MM.1S (cell line): ENCODE data around the gene RELN.
A peak's percentile ranks its signal among the peaks of the same experiment; 100 is the strongest.

Source experiments
- DNase-seq: peaks from one replicate; pipeline ENCODE4 v3.0.0-alpha.2; 2015
- H2AFZ ChIP-seq: fragments of 300-600 bp; sonication (generic); 2 replicates; pipeline ENCODE4 v1.6.0; 2016; ENCODE audit warnings: antibody characterized with exemption, low read length
- H3F3A ChIP-seq: fragments of 300-600 bp; sonication (generic); 2 replicates; pipeline ENCODE4 v1.6.1; 2016; ENCODE audit warnings: mild to moderate bottlenecking, antibody characterized with exemption, low read length, moderate library complexity, mixed read lengths; ENCODE audit not compliant: insufficient read depth
- H3K27ac ChIP-seq: fragments of 300-600 bp; sonication (generic); 2 replicates; pipeline ENCODE4 v1.5.1; 2016; ENCODE audit warnings: mild to moderate bottlenecking, low read length
- H3K27me3 ChIP-seq: fragments of 300-600 bp; sonication (generic); replicated peaks from 2 replicates; pipeline ENCODE4 v1.6.0; 2016; ENCODE audit warnings: low read length; ENCODE audit not compliant: insufficient read depth
- H3K36me3 ChIP-seq: fragments of 300-600 bp; sonication (generic); replicated peaks from 2 replicates; pipeline ENCODE4 v1.6.1; 2016; ENCODE audit warnings: mild to moderate bottlenecking, low read length, mixed read lengths; ENCODE audit not compliant: insufficient read depth
- H3K4me1 ChIP-seq: fragments of 300-600 bp; sonication (generic); 2 replicates; pipeline ENCODE4 v1.6.1; 2016; ENCODE audit warnings: low read length, mixed read lengths
- H3K4me2 ChIP-seq: fragments of 300-600 bp; sonication (generic); 2 replicates; pipeline ENCODE4 v1.6.0; 2016; ENCODE audit warnings: low read depth, low read length
- H3K4me3 ChIP-seq: fragments of 300-600 bp; sonication (generic); 2 replicates; pipeline ENCODE4 v1.5.1; 2016; ENCODE audit warnings: low read length, mixed read lengths
- H3K79me2 ChIP-seq: fragments of 300-600 bp; sonication (generic); 2 replicates; pipeline ENCODE4 v1.6.1; 2016; ENCODE audit warnings: mixed run types, low read length, mixed read lengths
- H3K9ac ChIP-seq: fragments of 300-600 bp; sonication (generic); 2 replicates; pipeline ENCODE4 v1.6.1; 2016; ENCODE audit warnings: low read length, mixed read lengths
- H3K9me2 ChIP-seq: fragments of 300-600 bp; sonication (generic); replicated peaks from 2 replicates; pipeline ENCODE4 v1.6.1; 2016; ENCODE audit warnings: mild to moderate bottlenecking, low read length, mixed read lengths; ENCODE audit not compliant: insufficient read depth
- H3K9me3 ChIP-seq: fragments of 300-600 bp; sonication (generic); replicated peaks from 2 replicates; pipeline ENCODE4 v1.6.1; 2016; ENCODE audit warnings: mild to moderate bottlenecking, low read length, mixed read lengths; ENCODE audit not compliant: insufficient read depth
- H4K20me1 ChIP-seq: fragments of 300-600 bp; sonication (generic); 2 replicates; pipeline ENCODE4 v1.6.1; 2016; ENCODE audit warnings: mild to moderate bottlenecking, low read length, moderate library complexity, mixed read lengths; ENCODE audit not compliant: insufficient read depth
- EZH2 ChIP-seq: fragments of 300-600 bp; sonication (generic); optimal IDR thresholded peaks from 2 replicates; pipeline ENCODE3; 2017; ENCODE audit warnings: low read depth, mild to moderate bottlenecking, antibody characterized with exemption, low read length, mixed read lengths
- EZH2phosphoT487 ChIP-seq: fragments of 300-600 bp; sonication (generic); IDR thresholded peaks from 2 replicates; pipeline ENCODE4 v1.6.1; 2018; ENCODE audit warnings: antibody characterized with exemption, low read length
- TF ChIP-seq, protein P1 (sequence below): fragments of 300-600 bp; sonication (generic); IDR thresholded peaks from 2 replicates; pipeline ENCODE4 v1.5.1; 2016; ENCODE audit warnings: antibody characterized with exemption, low read length, mixed read lengths

The RELN gene

DNA sequence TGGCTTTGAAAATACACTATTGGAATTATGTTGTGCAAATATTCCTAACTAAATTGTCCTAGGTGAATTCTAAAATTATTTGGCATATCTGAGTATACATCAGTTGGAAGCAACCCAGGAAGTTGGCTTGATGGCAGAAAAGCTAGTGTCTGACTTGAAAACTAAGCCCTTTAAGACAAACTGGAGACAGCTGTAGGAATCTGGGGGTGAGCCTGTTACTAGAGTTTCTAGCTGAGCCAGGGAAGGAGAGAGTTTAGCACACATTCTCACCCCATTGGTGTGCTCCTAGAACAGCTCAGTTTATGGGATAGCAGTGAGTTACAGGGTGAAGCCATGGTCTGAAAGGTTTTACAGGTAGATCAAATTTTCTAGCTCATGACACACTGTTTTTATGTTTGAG lies 333.2 kb downstream of the RELN start:
- Histone ChIP-seq H3K36me3 (no peaks in the 10 kb centered on the region), H3K9me3 (no peaks in the 10 kb centered on the region), H4K20me1 (no peaks in the 10 kb centered on the region), H3K9me2 (no peaks in the 10 kb centered on the region), H3K9ac (no peak overlapping the region), H3K4me2 (no peak overlapping the region), H3K27me3 (no peaks in the 10 kb centered on the region), H3K79me2 (no peaks in the 10 kb centered on the region), H3K4me3 (no peak overlapping the region), H2AFZ (no peak overlapping the region), H3K4me1 (peaks cover 11% of the 10 kb centered on the region; the same call in 1 of the 2 replicates), H3K27ac (no peak overlapping the region), H3F3A (no peaks in the 10 kb centered on the region)
- DNase-seq: no peak
- TF ChIP-seq EZH2phosphoT487: no peak
- no peak for TF ChIP-seq EZH2

DNA sequence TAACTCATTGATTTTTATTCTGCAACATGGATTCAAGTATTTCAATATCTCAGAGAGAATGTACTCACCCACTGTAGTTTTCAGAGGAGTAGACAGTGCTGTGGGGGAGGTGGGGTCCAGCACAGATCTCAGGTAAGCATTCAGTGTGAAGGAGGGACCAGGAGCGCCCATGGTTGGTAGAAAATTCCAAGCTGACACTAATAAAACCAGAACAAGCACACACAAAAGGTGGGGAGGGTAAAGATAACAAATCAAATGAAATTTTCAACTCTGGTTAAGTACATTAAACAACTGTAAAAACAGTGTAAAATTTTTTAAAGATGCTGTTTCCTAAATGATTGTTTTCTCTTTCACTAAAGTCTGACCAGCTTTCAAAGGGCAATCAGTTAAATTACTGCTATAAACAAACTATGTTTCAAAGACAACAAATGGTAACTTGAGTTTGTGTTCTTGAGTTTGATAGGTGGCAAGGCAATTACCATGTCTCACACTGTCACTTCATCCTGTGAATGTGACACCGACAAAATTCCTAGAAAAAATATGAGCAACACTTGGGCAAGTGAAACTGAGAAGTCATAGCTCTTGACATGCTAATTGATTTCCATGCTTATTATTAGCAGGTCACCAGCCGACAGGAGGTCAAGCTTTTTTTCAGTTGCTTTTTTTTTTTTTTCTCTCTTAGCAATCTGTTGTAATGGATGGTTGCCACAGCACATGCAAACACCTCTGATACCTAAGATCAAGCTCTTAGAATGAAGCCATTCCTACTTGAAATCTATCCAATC lies 337.7 kb downstream of the RELN start:
- H3K9me3 ChIP-seq: no peaks in the 10 kb centered on the region
- no peaks in the 10 kb centered on the region for H3K27me3 ChIP-seq
- no peak overlapping the region for H3K27ac ChIP-seq
- H4K20me1 ChIP-seq: no peaks in the 10 kb centered on the region
- H3K9me2 ChIP-seq: no peaks in the 10 kb centered on the region
- H3K9ac ChIP-seq: no peak overlapping the region
- no peak overlapping the region for H2AFZ ChIP-seq
- H3K4me3 ChIP-seq: no peak overlapping the region
- no peaks in the 10 kb centered on the region for H3K79me2 ChIP-seq
- no peaks in the 10 kb centered on the region for H3K36me3 ChIP-seq
- peak; percentile 10 for DNase-seq
- no peak overlapping the region for H3K4me2 ChIP-seq
- TF ChIP-seq, protein P1, sequence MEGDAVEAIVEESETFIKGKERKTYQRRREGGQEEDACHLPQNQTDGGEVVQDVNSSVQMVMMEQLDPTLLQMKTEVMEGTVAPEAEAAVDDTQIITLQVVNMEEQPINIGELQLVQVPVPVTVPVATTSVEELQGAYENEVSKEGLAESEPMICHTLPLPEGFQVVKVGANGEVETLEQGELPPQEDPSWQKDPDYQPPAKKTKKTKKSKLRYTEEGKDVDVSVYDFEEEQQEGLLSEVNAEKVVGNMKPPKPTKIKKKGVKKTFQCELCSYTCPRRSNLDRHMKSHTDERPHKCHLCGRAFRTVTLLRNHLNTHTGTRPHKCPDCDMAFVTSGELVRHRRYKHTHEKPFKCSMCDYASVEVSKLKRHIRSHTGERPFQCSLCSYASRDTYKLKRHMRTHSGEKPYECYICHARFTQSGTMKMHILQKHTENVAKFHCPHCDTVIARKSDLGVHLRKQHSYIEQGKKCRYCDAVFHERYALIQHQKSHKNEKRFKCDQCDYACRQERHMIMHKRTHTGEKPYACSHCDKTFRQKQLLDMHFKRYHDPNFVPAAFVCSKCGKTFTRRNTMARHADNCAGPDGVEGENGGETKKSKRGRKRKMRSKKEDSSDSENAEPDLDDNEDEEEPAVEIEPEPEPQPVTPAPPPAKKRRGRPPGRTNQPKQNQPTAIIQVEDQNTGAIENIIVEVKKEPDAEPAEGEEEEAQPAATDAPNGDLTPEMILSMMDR: no peak
- TF ChIP-seq EZH2: no peak
- TF ChIP-seq EZH2phosphoT487: no peak
- H3K4me1 ChIP-seq: 0 out of 2 replicates have a peak, but pooled peaks cover 11% of the 10 kb centered on the region
- H3F3A ChIP-seq: no peaks in the 10 kb centered on the region

DNA sequence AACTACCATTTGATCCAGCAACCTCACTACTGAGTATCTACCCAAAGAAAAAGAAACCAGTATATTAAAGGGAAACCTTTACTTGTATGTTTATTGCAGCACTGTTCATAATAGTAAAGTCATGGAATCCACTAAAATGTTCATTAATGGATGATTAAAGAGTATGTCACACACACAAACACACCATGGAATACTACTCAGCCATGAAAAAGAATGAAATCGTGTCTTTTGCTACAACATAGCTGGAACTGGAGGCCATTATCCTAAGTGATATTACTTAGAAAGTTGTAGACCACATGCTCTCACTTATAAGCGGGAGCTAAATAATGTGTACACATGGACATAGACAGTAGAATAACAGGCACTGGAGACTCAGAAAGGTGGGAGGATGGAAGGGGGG lies 340.4 kb downstream of the RELN start:
- no peaks in the 10 kb centered on the region for H3K9me2 ChIP-seq
- H3F3A ChIP-seq: no peaks in the 10 kb centered on the region
- H3K27me3 ChIP-seq: no peaks in the 10 kb centered on the region
- no peaks in the 10 kb centered on the region for H3K79me2 ChIP-seq
- no peak overlapping the region for H3K9ac ChIP-seq
- no peak overlapping the region for H3K27ac ChIP-seq
- no peak overlapping the region for H3K4me3 ChIP-seq
- H3K4me1 ChIP-seq: 0 out of 2 replicates have a peak, but pooled peaks cover 11% of the 10 kb centered on the region
- TF ChIP-seq EZH2phosphoT487 (no peak), EZH2 (no peak)
- TF ChIP-seq, protein P1: no peak
- no peak overlapping the region for H2AFZ ChIP-seq
- no peaks in the 10 kb centered on the region for H3K9me3 ChIP-seq
- DNase-seq: no peak
- no peaks in the 10 kb centered on the region for H3K36me3 ChIP-seq
- H3K4me2 ChIP-seq: no peak overlapping the region
- H4K20me1 ChIP-seq: no peaks in the 10 kb centered on the region

DNA sequence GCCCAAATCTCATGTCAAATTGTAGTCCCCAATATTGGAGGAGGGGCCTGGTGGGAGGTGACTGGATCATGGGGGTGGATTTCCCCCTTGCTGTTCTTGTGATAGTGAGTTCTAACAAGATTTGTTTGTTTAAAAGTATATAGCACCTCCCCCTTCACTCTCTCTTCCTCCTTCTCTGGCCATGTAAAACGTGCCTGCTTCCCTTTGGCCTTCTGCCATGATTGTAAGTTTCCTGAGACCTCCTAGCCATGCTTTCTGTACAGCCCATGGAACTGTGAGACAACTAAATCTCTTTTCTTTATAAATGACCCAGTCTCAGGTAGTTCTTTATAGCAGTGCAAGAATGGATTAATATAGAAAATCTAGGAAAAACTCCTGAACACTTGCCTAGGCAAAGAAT lies 341.3 kb downstream of the RELN start:
- H3K27ac ChIP-seq: no peak overlapping the region
- H3K9me2 ChIP-seq: no peaks in the 10 kb centered on the region

More for the DNA sequence above, 341.3 kb downstream of the RELN start:
- H4K20me1 ChIP-seq: no peaks in the 10 kb centered on the region
- no peak overlapping the region for H3K4me3 ChIP-seq
- no peaks in the 10 kb centered on the region for H3K27me3 ChIP-seq
- H3K4me1 ChIP-seq: 0 out of 2 replicates have a peak, but pooled peaks cover 11% of the 10 kb centered on the region
- no peaks in the 10 kb centered on the region for H3K36me3 ChIP-seq
- no peak for DNase-seq
- no peaks in the 10 kb centered on the region for H3K9me3 ChIP-seq
- no peak overlapping the region for H3K4me2 ChIP-seq
- no peak overlapping the region for H2AFZ ChIP-seq
- no peaks in the 10 kb centered on the region for H3K79me2 ChIP-seq
- H3F3A ChIP-seq: no peaks in the 10 kb centered on the region
- no peak overlapping the region for H3K9ac ChIP-seq
- no peak for TF ChIP-seq EZH2
- TF ChIP-seq, protein P1: no peak
- TF ChIP-seq EZH2phosphoT487: no peak
